Raji (cell line): Measurements from ENCODE around the gene GALNT6.

Experiments used
- POLR2A ChIP-seq: IDR thresholded peaks from 2 replicates; pipeline ENCODE4 v1.6.1; 2011; ENCODE audit warnings: low read depth, low read length, control low read depth; ENCODE audit not compliant: insufficient read depth

The GALNT6 gene

GRCh38 chr12:51417826-51418225, 26.6 kb upstream of the GALNT6 start:
- TF ChIP-seq POLR2A, result no peak

- no peak for TF ChIP-seq POLR2A
These were observed 24.7 kb upstream of the GALNT6 start for GRCh38 chr12:51415931-51416330.

- no peak for TF ChIP-seq POLR2A
These were observed 22.6 kb upstream of the GALNT6 start for GRCh38 chr12:51413791-51414190.

GRCh38 chr12:51413149-51413548, 21.9 kb upstream of the GALNT6 start:
- TF ChIP-seq POLR2A, result no peak

GRCh38 chr12:51409846-51410245, 18.6 kb upstream of the GALNT6 start:
- no peak for TF ChIP-seq POLR2A

DNA sequence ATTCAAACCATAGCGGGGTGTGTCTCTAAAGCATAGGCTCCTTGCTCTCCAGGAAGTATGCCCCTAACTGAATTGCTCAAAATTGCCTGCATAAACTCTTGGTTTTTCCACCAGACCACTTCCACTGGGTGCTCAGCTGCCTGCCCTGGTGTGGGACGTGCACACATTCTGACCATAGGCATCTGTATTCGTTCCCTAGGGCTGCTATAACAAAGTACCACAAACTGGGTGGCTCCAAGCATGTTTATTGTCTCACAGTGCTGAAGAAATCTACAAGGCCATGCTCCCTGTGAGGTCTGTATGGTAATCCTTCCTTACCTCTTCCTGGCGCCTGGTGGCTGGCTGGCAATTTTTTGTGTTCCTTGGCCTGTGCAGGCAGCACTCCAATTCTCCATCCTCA, 16.4 kb upstream of the GALNT6 start:
- no peak for TF ChIP-seq POLR2A

GRCh38 chr12:51406859-51407258, 15.7 kb upstream of the GALNT6 start:
- TF ChIP-seq POLR2A, result no peak

- no peak for TF ChIP-seq POLR2A
These were observed 15.1 kb upstream of the GALNT6 start for GRCh38 chr12:51406290-51406689.

DNA sequence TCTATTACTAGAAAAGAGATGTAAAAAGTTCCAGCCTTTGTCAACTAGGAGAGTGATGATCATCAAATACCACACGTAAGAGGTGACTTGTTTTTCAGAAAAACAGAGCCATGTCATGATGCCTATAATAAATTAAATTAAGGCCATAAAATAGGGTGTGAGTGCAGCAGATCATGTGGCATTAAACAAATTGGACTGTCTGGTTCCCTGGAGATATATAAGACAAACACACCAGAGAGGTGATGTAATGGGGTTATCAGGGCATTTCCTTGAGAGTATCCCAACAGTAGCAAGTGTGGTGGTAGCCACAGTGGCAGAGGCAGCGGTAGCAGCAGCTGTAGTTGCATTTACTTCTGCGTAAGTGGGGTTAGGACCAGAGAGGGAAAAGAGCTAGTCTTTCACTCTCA, 14.6 kb upstream of the GALNT6 start:
- TF ChIP-seq POLR2A, result no peak

- no peak for TF ChIP-seq POLR2A
These were observed 13.4 kb upstream of the GALNT6 start for GRCh38 chr12:51404627-51405026.

DNA sequence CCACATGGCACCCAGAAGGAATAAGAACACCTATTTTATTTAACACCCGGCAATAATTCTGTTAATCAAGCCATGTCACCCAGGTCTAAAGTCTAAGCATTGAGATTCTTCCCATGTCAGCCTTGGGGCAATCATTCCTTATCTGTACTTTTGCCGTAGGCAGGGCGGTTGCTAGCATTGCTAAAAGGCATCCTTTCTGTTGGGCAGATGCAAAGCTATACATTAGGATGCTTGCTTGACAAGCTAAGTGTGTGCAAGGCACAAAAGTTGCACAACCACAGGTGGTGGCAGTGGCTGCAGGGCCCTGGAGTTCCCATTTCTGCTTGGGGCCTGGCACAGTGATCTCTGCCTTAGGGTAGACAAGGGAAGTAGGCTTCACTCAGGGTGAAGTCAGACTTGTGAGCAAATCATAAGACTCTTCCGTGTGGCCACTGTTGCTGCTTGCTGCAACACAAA, 12.5 kb upstream of the GALNT6 start:
- no peak for TF ChIP-seq POLR2A

DNA sequence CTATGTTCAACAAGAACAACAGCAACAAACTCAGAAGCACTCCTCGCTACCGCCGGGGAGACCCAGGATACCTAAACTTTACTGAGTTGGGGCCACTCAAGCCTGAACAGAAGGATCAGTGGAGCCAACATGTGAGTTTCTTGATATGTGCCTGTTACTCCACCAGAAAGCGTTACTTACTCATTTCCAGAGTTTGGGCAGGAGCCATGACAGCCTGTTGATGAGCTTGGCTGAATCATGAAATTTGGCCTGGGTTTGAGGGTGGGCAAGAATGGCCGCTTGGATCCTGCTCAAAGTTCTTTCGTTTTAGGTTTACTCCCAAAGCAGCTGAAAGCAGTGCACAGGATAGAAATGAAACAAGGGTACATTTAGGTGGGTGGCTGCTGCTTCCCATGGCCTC, 12.0 kb upstream of the GALNT6 start:
- no peak for TF ChIP-seq POLR2A

DNA sequence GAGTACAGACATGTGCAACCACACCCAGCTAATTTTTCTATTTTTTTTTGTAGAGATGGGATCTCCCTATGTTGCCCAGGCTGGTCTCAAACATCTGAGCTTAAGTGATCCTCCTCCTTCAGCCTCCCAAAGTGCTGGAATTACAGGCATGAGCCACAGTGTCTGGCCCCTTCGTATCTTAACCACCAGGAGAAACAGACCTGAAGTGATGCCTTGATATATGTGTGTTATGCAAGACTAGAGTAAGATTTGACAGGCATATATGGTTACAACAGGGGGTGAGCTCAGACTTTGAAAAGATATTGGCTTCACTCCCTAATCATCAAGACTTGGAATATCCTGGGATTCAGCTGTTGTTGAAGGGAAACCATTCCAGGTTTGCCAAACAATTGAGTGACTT, 10.7 kb upstream of the GALNT6 start:
- TF ChIP-seq POLR2A, result no peak

- no peak for TF ChIP-seq POLR2A
These were observed 10.3 kb upstream of the GALNT6 start for GRCh38 chr12:51401486-51401885.

DNA sequence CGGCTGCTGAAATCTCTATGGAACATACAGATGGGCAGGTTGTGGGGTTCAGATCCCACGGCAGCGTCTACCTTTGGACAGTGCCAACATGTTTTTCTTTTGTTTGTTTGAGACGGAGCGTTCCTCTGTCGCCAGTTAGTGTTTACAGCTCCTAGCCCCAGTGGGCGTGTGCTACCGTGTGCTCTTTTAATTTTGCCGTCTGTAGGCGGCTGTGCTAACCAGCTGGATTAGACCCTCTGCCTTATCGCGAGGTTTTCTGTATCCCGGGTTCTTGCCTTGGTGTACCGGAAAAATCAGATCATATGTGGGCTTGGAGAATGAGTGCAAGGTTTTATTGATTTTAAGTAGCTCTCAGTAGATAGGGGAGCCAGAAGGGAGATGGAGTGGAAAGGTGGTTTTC, 9.8 kb upstream of the GALNT6 start:
- no peak for TF ChIP-seq POLR2A

DNA sequence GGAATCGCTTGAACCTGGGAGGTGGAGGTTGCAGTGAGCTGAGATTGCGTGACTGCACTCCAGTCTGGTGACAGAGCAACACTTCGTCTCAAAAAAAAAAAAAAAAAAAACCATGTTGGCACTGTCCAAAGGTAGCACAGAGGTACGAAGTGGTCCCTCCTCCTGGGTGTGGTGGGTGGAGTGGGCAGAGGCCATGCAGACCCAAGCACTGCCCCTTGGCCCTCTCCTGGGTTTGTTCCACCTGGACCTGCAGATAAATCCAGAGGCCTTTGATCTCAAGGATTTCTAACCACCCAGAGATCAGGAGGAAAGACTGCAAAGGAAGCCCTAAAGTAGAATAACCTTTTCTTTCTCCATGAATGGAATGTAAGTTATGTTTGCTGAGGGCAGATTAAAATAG, 8.7 kb upstream of the GALNT6 start:
- TF ChIP-seq POLR2A, result no peak

- TF ChIP-seq POLR2A, result no peak
These were observed 6.5 kb upstream of the GALNT6 start for GRCh38 chr12:51397670-51398069.

DNA sequence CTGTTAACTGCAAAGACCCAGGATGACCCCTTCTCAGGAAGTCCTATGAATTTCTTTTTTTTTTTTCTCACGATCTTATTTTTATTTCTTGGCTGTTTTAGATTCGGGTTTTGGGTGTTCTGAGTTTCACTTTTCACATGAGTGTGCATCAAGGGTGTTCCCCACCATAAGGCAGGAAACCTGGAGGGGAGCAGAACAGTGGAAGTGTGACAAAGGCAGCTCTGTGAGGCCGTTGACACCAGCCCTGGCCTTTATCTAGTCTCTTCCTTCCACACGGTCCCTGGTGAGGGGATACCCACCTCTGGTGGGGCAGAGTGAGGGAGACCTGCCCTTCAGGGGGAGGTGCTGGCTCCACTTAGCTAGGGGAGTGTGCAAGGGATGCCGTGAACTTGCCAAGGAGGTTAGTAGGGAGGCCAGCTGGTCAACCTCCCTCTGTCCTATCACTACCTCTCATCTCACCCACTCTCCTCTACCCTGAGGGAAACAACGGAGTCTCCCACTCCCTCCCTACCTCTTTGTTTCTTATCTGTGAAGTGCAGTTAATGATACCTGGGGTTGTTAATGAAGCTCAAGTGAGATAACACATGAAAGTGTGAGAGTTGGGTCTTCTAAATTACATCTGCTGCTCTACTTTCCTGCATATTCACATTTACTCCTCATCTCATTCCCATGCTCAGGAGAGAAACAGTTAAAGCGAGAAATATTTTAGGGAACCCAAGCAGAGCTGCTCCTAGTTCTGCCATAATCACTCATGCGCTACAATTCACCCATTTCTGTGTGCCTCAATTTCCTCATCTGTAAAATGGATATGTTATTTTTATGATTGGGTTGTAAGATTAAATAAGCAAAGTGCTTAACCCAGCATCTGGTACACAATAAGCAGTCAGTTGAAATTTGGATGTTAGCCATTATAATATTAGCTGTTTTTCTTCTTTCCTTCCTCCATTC, 4.4 kb upstream of the GALNT6 start:
- no peak for TF ChIP-seq POLR2A
